HG03196 (cell line): ENCODE results near the gene NDUFA12.

Experiments
- ATAC-seq: cut with Tn5 transposase; IDR thresholded peaks from one replicate; pipeline ENCODE4 v1.9.1; 2021; ENCODE audit not compliant: unreplicated experiment

NDUFA12 gene

GRCh38 chr12:94982456-94982855 is 21.0 kb downstream of the NDUFA12 start:
- ATAC-seq, result no peak

DNA sequence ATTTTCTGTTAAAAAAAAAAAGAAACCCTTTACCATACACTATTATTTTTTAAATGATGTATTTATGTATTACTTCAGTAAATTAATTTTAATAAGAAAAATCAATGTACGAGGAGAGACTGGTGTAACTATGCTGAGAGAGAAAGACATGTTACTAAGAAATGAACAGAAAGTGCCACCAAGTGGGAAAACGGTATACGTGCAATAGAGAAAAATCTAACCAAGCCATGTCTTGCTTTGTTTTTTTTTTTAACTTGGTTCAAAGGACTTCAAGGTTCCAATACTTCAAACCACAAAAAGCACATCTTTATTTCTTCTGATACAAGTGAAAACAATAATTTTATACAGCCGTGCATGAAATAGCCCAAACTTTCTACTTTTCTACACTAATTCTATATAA is 22.9 kb downstream of the NDUFA12 start:
- no peak for ATAC-seq

DNA sequence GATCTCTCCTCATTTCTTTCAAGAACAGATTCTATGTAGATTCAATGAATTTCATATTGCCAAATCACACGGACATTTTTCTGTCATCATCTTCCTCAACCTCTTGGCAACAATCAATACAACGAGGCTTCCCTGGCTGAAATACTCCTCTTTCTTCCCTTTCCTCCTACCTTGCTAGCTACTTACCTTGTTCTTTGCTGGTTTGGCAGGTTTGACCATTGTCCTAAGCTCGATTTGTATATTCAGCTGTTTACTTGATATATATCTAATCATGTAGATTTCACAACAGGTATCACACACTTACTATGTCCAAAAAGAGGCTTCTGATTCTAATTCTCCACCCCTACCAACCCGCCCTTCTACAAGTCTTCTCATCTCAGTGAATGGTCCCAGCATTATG is 23.6 kb downstream of the NDUFA12 start:
- ATAC-seq, result no peak

DNA sequence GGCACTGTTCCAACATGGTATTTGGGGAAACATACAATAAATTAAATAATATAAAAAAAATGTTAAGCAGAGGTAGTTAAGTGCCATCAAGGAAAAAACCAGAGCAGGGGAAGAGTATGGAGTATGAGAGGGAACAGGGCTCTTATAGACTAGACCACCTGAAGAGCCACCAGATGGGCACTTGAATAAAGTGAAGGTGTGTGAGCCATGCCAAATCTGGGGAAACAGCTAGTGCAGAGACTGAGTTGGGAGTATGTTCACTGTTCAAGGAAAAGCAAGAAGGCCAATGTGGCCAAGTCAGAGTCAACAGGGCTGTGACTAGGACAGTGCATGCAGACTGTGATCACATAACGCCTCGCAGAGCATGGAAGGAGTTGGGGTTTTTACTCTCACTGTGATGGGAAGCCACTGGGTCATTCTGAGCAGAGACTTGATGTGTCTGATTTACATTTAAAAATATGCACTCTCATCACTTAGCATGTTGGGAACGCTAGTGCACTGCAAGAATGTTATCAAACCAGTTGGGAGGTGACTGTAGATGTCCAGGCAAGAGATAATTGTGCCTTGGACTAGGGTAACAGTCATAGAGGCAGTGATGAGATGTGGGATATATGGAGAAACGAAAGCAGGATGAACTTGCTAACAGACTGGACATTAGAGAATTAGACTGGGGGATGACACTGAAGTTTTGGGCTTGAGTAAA is 25.6 kb downstream of the NDUFA12 start:
- no peak for ATAC-seq

DNA sequence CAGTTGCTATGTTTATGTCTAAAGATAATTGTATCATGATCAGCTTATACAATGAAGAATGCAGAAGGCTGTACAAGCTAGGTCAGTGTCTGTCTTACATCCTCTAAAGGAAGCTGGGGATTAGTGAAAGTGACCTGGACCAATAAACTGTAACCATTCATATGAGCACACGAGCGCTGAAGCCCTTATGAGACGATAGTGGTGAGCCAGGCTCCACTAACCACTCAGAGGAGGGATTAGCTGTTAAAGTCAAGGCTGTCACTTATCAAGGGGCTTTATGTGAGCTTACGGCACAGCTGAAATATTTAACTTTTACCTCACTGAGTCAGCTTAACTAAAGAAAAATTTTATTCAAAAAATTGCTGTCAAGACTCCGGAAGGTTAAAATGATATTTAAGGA is 30.3 kb downstream of the NDUFA12 start:
- no peak for ATAC-seq

DNA sequence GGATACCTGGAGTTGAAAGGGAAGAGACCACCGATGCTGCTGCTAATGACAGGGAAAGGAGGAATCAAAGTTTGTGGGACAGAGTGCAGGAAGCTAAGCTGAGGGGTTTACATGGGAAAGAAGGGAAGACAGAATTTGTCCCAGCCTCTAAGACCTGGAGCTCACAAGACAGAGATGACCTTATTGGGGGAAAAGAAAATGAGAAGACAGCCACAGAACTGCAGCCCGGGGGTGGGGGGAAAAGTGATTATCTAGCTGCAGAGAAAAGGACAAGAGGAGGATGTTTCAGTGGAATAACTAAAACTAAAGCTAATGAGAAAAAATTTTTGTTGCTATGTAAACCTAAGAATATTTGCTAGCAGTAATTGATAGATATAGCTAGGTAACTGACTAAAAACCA is 30.7 kb downstream of the NDUFA12 start:
- no peak for ATAC-seq

DNA sequence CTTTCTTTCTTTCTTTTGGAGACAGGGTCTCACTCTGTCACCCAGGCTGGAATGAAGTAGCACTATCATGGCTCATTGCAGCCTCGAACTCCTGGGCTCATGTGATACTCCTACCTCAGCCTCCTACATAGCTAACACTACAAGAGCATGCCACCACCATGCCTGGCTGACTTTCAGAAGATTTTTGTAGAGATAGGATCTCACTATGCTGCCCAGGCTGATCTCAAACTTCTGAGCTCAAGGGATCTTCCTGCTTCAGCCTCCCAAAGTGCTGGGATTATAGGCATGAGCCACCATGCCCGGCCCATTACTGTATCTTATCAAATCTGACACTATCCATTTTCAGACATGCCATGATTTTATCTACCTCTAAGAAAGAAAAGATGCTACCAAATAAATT is 31.6 kb downstream of the NDUFA12 start:
- no peak for ATAC-seq

DNA sequence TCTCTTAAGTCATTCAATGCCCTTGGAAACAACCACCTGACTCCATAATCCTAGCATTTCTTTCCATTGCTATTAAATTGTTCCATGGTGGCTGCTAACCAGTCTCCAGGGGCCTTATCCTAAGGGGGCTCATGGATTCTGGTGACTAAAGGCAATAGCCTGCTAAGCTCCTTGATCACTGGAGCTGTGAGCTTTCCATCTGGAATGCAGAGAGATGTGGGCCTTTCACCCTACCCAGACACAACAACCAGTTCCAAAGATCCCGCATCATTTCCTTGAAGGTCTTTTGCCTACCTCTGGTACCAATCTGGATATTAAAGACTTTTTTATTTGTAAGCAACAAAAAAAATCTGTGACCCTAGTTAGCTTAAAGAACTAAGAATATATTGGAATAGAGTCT is 32.9 kb downstream of the NDUFA12 start:
- ATAC-seq, result no peak

DNA sequence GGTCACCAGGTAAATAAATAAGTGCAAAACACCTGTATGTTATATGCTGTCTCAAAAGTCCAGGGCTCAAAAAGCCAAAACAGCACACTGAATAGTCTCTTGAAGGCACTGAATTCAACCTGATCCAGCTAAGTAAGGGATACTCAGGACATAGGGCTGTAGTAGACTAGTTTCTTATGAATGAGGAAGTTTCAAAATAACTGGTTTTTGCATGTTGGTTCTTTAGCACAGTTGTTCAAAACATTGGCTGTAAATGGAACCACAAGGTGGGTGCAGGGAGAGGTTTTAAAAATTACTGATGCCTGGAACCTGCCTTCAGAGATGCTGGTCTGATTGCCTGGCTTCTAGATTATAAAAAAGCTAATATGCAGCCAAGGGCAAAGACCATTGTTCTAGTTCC is 34.1 kb downstream of the NDUFA12 start:
- ATAC-seq, result no peak

- ATAC-seq, result no peak
Observed at GRCh38 chr12:94965982-94966630, 37.4 kb downstream of the NDUFA12 start.

- no peak for ATAC-seq
Observed at GRCh38 chr12:94963649-94964048, 39.8 kb downstream of the NDUFA12 start.

DNA sequence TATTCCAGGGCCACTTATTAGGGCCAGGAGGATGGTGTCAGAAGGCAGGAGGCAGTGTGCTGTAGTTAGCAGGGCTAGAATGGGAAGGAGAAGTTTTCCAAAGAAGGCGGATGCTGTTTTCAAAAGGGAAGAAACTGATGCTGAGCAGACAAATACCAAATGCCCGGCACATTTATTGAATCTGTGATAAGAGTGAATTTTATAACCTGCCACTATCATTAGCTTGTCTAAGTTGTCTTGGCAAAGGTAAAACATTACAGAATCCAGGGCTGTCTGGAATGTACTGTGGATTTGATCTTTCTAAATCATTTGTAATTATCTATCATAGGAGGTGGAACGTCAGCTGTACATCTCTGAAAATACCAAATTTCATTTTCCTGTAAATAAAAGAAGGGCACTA is 40.8 kb downstream of the NDUFA12 start:
- ATAC-seq, result no peak

- no peak for ATAC-seq
Observed at GRCh38 chr12:94961911-94962310, 41.6 kb downstream of the NDUFA12 start.

DNA sequence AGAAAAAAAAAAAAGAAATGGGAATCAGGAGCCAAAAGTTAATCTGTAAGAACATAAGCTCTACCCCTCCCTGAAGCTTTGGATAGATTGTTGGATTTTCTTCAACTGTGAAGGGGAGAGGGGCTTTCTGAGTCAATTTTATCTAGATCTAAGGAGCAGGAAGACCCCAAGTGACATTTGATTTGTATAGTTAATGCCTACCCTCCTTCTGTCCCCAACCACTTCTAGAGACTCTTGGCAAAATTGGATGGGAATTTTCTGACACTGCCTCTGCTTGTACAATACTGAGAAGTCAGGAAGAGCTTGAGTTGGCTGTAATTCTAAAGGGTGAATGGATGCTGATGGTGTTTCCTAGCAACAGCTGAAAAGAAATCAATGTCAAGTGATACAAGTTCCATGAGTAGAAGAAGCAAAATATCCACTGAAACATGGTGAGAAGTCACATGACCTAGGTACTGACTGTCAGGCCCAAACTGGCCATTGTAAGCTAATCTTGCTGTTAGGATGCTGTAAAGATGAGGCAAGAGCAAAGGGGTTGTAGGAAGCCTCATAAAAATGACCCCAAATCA is 42.2 kb downstream of the NDUFA12 start:
- ATAC-seq, result no peak

DNA sequence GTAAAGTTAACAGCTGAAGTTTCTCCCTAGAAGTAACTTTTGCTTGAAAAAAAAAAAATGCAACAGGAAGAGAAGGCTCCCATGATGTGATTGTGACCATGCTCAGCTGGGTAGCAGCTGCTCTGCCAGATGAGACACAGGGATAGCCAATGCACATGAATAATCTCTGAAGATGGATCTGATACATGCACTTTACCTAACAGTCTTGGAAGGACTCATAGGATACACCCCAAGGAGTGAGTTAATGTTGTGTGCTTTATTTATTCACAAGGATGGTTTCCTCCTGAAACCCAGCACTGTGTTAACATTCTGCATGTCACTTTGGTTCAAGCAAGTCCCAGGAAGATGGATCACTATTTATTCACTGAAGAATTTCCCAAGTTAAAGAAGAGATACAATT is 46.5 kb downstream of the NDUFA12 start:
- no peak for ATAC-seq

DNA sequence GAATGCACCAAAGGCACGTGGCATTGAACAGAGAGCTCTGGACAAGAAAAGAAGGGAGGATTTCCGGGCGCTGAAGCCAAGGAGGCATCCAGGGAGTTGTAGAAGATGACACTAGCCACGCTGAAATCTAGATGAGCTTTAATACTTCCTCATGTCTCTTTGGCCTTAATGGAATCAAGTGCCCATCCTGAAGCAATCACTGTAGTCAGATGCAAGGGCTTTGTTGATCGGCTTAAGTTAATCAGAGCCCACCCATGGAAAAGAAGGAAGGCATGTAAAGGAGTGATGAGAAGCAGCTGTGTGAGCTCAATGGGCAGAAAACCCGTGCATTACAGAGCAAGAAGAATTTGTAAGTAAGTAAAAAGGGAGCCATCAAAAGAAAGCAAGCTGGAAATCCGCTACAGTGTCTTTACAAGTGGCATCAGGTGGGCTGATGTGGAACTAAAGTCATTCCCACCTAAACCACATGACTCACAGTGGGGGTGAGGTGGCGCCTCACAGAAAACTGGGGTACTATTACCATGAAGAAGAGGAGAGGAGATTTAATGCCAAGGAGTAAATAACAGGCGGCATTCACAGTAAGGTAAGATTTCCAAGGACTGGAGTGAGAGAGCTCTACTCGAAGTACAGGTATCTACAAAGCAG is 48.4 kb downstream of the NDUFA12 start:
- ATAC-seq, result no peak

- ATAC-seq, result no peak
Observed at GRCh38 chr12:94954029-94954685, 49.3 kb downstream of the NDUFA12 start.

GRCh38 chr12:94952325-94952724 is 51.2 kb downstream of the NDUFA12 start:
- ATAC-seq, result no peak

GRCh38 chr12:94951071-94951934 is 52.2 kb downstream of the NDUFA12 start:
- no peak for ATAC-seq

DNA sequence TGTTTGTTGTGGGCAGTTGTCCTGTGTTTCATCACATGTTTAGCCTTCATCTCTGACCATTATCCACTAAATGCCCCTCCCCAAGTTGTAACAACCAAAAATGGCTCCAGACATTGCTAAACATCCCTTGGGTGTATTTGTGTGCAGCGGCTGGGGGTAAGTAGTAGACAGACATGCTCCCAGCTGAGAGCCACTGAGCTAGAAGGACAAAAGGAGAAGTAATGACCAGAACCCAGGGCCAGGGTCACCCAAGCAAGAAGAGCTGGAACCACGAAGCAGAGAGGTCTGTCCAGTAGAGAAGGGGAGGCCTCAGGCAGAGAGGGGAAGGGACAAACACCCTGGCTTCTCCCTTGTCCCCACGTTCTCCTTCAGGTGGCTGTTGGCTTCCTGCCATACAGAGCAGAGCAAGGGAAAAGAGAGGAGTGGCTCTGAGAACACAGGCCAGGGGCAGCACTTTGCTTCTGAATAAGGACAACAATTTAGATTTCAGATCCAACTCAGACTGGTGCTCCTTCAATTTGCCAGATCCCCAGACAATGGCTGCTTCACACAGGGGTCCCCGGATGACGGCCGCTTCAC is 55.2 kb downstream of the NDUFA12 start:
- no peak for ATAC-seq
